Lower leg skin (tissue), 3 donors: Measurements from ENCODE around the gene SCAMP3.

Source experiments
- POLR2A ChIP-seq, 2 donors: fragments of 450-650 bp; IDR thresholded peaks; one replicate each; pipeline ENCODE4 v1.6.1; 2016 to 2017; ENCODE audit warnings: antibody characterized with exemption in 2 of 2, mild to moderate bottlenecking in 1 of 2, moderate library complexity in 1 of 2
- TF ChIP-seq, protein P1 (sequence below), 3 donors: fragments of 450-650 bp; IDR thresholded peaks; one replicate each; pipeline ENCODE4 v1.5.1; 2016; ENCODE audit warnings: antibody characterized with exemption in 3 of 3, mild to moderate bottlenecking in 3 of 3, moderate library complexity in 2 of 3

DNA sequence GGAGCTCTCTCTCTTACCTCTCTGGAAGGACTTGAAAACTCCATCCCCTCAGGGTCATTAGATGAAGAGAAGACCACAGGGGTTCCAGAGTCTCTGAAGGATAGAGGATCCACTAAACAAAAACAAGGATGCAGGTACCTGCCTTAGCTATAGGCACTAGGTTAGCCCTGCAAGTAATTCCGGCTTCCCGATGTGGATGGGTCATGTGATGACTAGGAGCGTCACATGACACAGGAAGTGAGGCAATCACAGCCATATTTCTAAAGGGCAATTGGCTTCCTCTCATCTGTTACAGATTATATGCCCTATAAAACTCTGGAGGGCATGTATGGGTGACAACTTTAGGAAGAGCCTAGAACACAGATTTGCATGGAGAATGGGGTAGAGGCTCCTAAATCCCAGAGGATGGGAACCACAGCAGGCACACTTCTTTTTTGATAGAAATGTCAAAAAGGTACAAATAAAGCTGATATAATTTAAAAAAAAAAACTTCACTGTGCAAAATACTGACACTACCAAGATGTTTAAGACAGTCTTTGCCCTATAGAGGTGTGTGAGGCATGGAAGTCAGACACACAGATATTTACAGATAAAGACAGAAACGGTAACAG, 21.0 kb downstream of the SCAMP3 start:
- TF ChIP-seq, protein P1, sequence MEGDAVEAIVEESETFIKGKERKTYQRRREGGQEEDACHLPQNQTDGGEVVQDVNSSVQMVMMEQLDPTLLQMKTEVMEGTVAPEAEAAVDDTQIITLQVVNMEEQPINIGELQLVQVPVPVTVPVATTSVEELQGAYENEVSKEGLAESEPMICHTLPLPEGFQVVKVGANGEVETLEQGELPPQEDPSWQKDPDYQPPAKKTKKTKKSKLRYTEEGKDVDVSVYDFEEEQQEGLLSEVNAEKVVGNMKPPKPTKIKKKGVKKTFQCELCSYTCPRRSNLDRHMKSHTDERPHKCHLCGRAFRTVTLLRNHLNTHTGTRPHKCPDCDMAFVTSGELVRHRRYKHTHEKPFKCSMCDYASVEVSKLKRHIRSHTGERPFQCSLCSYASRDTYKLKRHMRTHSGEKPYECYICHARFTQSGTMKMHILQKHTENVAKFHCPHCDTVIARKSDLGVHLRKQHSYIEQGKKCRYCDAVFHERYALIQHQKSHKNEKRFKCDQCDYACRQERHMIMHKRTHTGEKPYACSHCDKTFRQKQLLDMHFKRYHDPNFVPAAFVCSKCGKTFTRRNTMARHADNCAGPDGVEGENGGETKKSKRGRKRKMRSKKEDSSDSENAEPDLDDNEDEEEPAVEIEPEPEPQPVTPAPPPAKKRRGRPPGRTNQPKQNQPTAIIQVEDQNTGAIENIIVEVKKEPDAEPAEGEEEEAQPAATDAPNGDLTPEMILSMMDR (IDR thresholded peaks at IDR 0.05): no peak
- TF ChIP-seq POLR2A (IDR thresholded peaks at IDR 0.05): no peak
